ENCODE measurements around the gene UBE2E2. TPM values are rescaled to one million over a fixed set of nuclear protein-coding genes. Genes with fewer than 3 reads are reported as not detected.

Gene UBE2E2
- 32.4 and 35.0 TPM in 2 replicates for total RNA-seq

DNA sequence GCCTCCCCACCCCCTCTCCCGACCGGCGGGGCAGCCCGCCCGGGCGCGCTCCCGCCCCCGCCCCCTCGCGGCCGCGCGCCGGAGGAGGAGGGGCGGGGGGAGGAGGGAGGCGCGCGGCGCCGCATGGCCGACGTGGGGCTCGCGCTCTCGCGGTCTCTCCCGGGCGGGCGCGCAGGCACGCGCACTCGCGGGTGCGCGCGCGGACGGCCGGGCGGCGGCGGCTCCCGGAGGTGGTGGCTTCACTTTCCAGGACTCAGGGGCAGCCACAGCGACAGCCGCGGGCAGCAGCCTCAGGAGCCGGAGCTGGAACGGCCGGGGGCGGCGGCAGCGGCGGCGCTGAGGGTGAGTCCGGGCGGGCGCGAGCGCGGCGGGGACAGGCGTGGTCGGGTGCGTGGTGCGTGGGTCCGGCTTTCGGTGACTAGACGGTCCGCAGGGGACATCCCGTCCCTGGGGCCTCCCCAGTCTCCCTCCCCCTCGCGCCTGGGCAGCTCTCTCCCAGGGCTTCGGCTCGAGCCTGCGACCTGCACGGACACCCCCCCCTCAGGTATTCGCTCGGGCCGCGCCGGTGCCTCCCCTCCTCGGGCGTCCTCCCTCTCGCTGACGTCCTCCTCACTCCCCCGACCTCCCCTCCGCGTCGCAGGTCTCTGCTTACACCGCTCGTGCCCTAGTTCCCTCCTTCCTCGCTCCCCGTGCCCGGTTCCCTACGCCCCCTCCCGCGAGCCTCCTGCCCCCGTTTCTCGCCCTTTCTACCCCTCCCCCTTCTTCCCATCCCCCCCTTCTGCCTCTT lies at the start of gene UBE2E2:
TSS of gene UBE2E2 (plus strand) at position 407 of the 787 bp plus-strand sequence.

